Natural killer cell treated with Interleukin-12 subunit alpha and Interleukin-12 subunit beta and Interleukin-15 and Interleukin-18, amount 100 ng/mL, for 72 hours (primary cell): ENCODE measurements around the gene PAX2. TPM values are rescaled to one million over a fixed set of nuclear protein-coding genes. Genes with fewer than 3 reads are reported as not detected.
A peak's percentile ranks its signal among the peaks of the same experiment; 100 is the strongest.
"Not testable (repeated sequence)": the region's sequence is repeated elsewhere in the genome, so short reads cannot be mapped to it uniquely, and the experiment has no call there.

Experiments used
- ATAC-seq, 2 donors: fragments of 150-1000 bp; cut with Tn5 transposase in 1 of 2; sonication (Bioruptor Pico), chemical (Tn5 transposase) in 1 of 2; 2 replicates each; pipeline ENCODE4 v1.10.0; 2021
- DNase-seq: peaks from one replicate; pipeline ENCODE4 v3.0.0; 2022; ENCODE audit warnings: low spot score
- H3K27ac Mint-ChIP-seq, 2 donors: 1 replicate in 1 of 2; 2 replicates in 1 of 2; pipeline ENCODE4 v1.8.0; 2022; ENCODE audit warnings: mixed read lengths in 2 of 2, mild to moderate bottlenecking in 1 of 2, moderate library complexity in 1 of 2
- H3K27me3 Mint-ChIP-seq, 2 donors: 1 replicate in 1 of 2; 2 replicates in 1 of 2; pipeline ENCODE4 v1.8.0; 2022; ENCODE audit warnings: mixed read lengths in 2 of 2
- H3K36me3 Mint-ChIP-seq: one replicate; pipeline ENCODE4 v1.8.0; 2022; ENCODE audit warnings: mixed read lengths
- H3K4me1 Mint-ChIP-seq, 2 donors: 1 replicate in 1 of 2; 2 replicates in 1 of 2; pipeline ENCODE4 v1.8.0; 2022; ENCODE audit warnings: low read depth in 2 of 2, mixed read lengths in 2 of 2, mild to moderate bottlenecking in 1 of 2
- H3K4me3 Mint-ChIP-seq: one replicate; pipeline ENCODE4 v1.8.0; 2022; ENCODE audit warnings: mixed read lengths
- H3K9me3 Mint-ChIP-seq: 2 replicates; pipeline ENCODE4 v1.8.0; 2022; ENCODE audit warnings: mixed read lengths
- total RNA-seq, 2 donors: library from RNA; stranded (reverse); gene quantifications; one replicate each; pipeline ENCODE4 v1.2.3, GENCODE V29; 2022

The PAX2 gene
- total RNA-seq = not detected

DNA sequence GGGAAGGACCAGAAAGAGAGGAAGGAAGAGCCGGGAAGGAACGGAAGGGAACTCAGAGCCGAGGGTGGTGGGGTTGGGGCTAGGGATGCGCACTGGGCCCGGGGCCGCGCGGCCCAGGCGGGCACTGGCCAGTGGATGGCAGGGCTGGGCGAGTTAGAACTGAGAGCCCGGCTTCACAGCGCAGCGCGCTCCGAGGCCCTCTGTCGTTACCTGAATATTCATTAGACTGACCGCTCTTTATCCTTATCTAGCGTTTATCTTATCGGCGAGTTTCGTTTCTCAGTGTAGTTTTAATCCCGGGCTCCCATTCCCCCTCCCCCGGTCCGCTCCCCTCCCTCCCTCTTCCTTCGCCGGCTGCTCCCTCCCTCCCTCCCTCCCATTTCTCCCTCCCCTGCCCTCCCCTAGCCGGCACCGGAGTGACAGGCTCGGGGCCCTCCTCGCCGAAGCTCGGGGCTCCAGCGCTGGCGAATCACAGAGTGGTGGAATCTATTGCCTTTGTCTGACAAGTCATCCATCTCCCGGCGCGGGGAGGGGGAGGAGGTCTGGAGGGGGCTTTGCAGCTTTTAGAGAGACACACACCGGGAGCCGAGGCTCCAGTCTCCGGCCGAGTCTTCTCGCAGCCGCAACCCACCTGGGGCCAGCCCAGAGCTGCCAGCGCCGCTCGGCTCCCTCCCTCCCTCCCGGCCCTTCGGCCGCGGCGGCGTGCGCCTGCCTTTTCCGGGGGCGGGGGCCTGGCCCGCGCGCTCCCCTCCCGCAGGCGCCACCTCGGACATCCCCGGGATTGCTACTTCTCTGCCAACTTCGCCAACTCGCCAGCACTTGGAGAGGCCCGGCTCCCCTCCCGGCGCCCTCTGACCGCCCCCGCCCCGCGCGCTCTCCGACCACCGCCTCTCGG lies at the start of gene PAX2:
Gene PAX2, plus strand, starts transcription at position 596 of the 895 bp plus-strand sequence. CDS start 679 bp downstream, outside the sequence.
- Mint-ChIP-seq H3K27me3 (peaks cover 59 to 65% of the 10 kb centered on the region in 2 donors), H3K4me3 (peak within 1 kb of the TSS; percentile 32), H3K4me1 (peaks cover 14 to 15% of the 10 kb centered on the region in 2 donors), H3K27ac (no peak within 1 kb of the TSS), H3K9me3 (no peaks in the 10 kb centered on the region), H3K36me3 (peaks cover 5% of the 10 kb centered on the region)
- ATAC-seq (no peak), DNase-seq (no peak)

DNA sequence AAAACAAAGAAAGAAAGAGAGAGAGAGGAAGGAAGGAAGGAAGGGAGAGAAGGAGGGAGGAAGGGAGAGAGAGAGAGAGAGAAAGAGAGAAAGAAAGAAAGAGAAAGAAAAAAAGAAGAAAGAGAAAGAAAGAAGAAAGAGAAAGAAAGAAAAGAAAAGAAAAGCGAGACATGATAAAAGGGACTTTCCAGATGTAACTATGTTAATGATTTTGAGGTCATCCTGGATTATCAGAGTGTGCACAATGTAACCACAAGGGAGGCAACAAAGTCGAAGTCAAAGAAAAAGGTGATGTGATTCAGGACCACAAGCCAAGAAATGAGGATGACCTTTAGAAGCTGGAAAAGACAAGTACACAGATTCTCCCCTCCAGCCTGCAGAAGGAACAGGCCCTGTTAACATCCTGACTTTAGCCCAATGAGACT lies 48.9 kb upstream of the PAX2 start:
- DNase-seq (no peak), ATAC-seq (peak in 1 of 2 donors; percentile 67)
- H3K4me1 Mint-ChIP-seq = peaks cover 4 to 5% of the 10 kb centered on the region in 2 donors
- no peaks in the 10 kb centered on the region for H3K9me3 Mint-ChIP-seq
- H3K4me3 Mint-ChIP-seq = peak overlapping the region; percentile 2
- peaks cover 15 to 24% of the 10 kb centered on the region in 2 donors for H3K27me3 Mint-ChIP-seq
- no peak overlapping the region for H3K27ac Mint-ChIP-seq
- H3K36me3 Mint-ChIP-seq = no peaks in the 10 kb centered on the region

DNA sequence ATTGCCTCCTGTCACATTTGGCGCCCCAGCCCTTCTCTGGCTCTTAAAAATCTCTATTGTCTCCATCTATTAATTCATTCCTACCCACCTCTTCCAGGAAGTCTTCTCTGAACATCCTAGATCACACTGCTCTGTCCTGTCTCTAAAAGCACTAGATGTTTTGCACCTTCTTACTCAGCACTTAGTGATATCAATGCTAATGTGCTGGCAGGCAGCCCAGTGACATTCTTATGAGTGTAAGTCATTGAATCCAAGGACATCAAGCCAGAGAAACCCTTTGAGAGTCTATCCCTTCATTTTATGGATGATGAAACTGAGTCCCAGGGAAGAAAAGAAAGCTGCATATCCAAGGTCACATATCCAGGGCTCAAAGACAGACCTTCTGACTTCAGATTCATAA lies 48.3 kb upstream of the PAX2 start:
- ATAC-seq = peak in 1 of 2 donors; percentile 41
- H3K27ac Mint-ChIP-seq = no peak overlapping the region

DNA sequence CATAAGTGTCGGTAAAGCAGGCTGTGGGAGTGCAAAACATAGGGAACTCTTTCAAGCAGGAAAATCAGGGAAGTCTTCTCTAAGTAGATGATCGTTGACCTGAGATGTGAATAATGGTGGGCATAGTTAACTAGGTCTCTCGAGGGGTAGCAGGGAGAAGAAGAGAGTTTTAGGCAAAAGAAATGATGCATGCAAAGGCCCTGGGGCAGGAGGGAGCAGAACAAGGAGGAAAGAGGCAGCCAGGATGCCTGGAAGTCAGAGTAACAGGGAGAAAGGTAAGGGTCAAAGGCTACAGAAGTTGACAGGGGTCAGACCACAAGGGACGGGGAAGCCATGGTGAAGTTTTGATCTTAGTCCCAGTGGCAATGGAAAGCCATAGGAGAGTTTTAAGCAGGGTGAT lies 47.8 kb upstream of the PAX2 start:
- Mint-ChIP-seq H3K36me3 (no peaks in the 10 kb centered on the region), H3K27ac (no peak overlapping the region), H3K4me1 (peaks cover 4 to 5% of the 10 kb centered on the region in 2 donors), H3K27me3 (peaks cover 15 to 20% of the 10 kb centered on the region in 2 donors), H3K9me3 (no peaks in the 10 kb centered on the region), H3K4me3 (no peak overlapping the region)
- ATAC-seq = no peak
- DNase-seq = no peak

More for the DNA sequence above, 48.3 kb upstream of the PAX2 start:
- Mint-ChIP-seq H3K9me3 (no peaks in the 10 kb centered on the region), H3K4me1 (peaks cover 4 to 5% of the 10 kb centered on the region in 2 donors), H3K36me3 (no peaks in the 10 kb centered on the region), H3K4me3 (peak overlapping the region; percentile 7), H3K27me3 (peaks cover 15 to 23% of the 10 kb centered on the region in 2 donors)
- no peak for DNase-seq

DNA sequence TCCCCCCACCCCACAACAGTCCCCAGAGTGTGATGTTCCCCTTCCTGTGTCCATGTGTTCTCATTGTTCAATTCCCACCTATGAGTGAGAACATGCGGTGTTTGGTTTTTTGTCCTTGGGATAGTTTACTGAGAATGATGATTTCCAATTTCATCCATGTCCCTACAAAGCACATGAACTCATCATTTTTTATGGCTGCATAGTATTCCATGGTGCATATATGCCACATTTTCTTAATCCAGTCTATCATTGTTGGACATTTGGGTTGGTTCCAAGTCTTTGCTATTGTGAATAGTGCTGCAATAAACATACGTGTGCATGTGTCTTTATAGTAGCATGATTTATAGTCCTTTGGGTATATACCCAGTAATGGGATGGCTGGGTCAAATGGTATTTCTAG lies 43.7 kb upstream of the PAX2 start:
- H3K27me3 Mint-ChIP-seq = peaks cover 26 to 32% of the 10 kb centered on the region in 2 donors
- not testable (repeated sequence) for ATAC-seq, H3K4me3 Mint-ChIP-seq

DNA sequence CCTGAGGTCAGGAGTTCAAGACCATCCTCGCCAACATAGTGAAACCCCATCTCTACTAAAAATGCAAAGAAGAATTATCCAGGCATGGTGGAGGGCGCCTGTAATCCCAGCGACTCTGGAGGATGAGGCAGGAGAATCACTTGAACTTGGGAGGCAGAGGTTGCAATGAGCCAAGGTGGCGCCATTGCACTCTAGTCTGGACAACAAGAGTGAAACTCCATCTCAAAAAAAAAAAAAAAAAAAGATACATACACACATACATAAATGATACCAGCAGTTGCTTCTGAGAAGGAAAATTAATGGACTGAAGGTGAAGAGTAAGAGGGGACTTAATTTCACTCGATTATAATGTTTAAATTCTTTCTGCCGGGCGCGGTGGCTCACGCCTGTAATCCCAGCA lies 40.2 kb upstream of the PAX2 start:
- Mint-ChIP-seq H3K4me3 (no peak overlapping the region), H3K27me3 (peaks cover 29 to 43% of the 10 kb centered on the region in 2 donors), H3K9me3 (no peaks in the 10 kb centered on the region), H3K36me3 (no peaks in the 10 kb centered on the region), H3K4me1 (no peaks in the 10 kb centered on the region), H3K27ac (no peak overlapping the region)
- no peak for DNase-seq
- ATAC-seq = no peak

More for the DNA sequence above, 43.7 kb upstream of the PAX2 start:
- not testable (repeated sequence) for DNase-seq, H3K27ac Mint-ChIP-seq, H3K4me1 Mint-ChIP-seq, H3K9me3 Mint-ChIP-seq, H3K36me3 Mint-ChIP-seq

DNA sequence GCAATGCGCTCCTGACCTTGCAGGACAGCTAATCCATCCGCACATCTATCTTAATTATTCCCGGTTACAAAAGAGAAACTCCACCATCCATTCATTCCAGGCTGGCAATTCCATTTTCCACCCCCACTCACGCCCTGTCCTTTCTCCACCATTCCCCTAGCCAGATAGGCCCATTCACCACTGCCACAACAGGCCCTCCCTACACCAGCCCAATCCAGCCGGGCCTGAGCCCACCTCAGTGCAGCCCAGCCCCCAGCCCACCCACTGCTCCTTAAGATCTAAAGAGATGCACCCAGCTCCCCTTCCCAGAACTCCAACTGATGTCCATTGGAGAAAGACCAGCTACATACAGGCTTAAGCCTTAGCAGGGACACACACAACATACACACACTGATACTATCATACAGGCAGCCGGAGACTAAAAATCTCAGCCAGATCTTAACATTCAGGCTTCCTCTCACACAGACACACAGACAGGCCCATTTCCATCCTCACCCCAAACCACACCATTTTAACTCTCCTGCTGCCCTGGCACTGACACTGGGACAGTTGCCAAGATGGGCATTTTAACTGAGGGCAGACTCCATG lies 38.0 kb upstream of the PAX2 start:
- H3K27me3 Mint-ChIP-seq = peaks cover 43 to 61% of the 10 kb centered on the region in 2 donors
- no peak overlapping the region for H3K4me3 Mint-ChIP-seq
- DNase-seq (no peak), ATAC-seq (peak in 1 of 2 donors; percentile 57)
- H3K9me3 Mint-ChIP-seq = no peaks in the 10 kb centered on the region
- H3K4me1 Mint-ChIP-seq = no peaks in the 10 kb centered on the region
- no peak overlapping the region for H3K27ac Mint-ChIP-seq
- no peaks in the 10 kb centered on the region for H3K36me3 Mint-ChIP-seq

DNA sequence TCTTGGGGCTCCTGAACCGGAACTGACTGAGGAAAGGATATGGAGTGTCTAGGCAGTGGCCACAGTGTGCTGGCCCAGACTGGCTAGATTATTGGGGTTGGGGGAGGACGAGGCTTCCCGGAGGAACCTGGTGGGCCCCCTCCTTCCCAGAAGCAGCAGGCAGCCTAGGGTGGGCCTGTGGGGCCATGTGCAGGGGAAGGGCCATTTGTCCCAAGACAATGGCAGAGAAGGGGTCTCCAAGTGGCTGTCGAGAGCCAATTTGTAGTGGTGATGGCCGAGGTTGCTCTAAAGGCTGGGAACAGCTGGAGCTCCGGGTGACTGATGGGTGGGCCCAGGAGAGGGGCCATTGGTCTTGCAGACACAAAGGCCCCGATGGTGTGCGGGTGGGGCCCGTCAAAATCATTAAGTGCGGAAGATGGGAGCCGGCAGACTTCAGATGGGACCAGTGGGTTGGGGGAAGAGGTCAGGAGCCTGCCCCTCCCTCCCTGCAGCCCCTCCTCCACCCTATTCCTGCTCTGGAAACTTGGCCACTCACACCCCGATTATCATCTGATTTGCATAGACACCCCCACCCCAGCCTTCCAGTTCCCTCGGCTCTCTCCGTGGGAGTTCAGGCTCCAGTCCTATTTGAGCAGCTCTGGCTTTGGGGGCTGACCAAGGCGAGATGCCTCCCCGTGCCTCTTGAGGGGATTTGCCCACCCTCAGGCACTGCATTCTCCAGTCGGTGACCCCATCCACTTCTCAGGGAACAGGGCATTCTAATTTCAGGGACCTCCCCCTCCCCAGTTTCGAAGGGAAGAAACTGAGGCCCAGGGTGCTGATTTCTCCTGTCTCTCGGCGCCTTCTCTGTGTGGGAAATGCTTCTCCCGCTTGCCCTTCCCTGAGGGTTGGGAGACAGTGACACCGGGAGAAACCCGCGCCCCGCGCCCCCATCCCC lies 36.0 kb upstream of the PAX2 start:
- Mint-ChIP-seq H3K9me3 (no peaks in the 10 kb centered on the region), H3K27ac (no peak overlapping the region), H3K36me3 (no peaks in the 10 kb centered on the region), H3K4me3 (no peak overlapping the region), H3K4me1 (no peaks in the 10 kb centered on the region), H3K27me3 (peaks cover 53 to 70% of the 10 kb centered on the region in 2 donors)
- ATAC-seq (no peak), DNase-seq (no peak)

DNA sequence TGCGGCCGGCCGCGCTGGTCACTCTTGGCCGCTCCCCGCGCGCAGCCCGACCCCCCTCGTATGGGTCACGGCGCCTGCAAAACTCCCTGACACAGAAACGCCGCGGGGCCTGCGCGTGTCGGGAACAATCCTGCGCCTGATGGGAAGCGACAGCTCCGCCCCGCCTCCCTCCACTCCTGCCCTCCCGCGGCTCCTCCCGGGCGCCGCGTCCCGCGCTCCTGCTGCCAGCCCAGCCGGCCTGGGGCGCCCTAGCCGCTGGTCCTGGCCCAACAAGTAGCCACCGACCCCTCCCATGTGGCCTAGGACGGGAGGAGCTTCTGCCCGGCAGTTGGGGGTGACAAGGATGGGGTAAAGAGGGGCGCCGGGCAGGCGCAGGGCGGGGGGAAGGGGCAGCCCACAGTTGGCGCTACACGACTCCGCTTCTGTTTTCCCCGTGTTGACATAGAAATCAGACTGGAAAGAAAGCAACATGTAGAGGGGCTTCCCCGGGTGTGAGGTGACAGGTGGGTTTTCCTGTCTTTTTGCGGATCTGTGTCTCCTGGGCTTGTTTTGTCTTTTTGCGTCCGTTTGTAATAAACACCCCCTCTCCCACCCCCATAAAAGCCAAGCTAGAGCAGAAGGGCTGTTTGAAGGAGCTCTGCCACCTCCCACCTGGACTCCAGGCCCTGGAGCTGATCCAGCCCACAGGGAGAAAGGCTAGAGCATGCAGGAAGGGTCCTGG lies 35.1 kb upstream of the PAX2 start:
- Mint-ChIP-seq H3K36me3 (peaks cover 4% of the 10 kb centered on the region), H3K4me1 (peaks cover 3 to 4% of the 10 kb centered on the region in 2 donors), H3K27me3 (peaks cover 62 to 76% of the 10 kb centered on the region in 2 donors), H3K27ac (no peak overlapping the region), H3K4me3 (no peak overlapping the region), H3K9me3 (no peaks in the 10 kb centered on the region)
- no peak for ATAC-seq
- DNase-seq = no peak

DNA sequence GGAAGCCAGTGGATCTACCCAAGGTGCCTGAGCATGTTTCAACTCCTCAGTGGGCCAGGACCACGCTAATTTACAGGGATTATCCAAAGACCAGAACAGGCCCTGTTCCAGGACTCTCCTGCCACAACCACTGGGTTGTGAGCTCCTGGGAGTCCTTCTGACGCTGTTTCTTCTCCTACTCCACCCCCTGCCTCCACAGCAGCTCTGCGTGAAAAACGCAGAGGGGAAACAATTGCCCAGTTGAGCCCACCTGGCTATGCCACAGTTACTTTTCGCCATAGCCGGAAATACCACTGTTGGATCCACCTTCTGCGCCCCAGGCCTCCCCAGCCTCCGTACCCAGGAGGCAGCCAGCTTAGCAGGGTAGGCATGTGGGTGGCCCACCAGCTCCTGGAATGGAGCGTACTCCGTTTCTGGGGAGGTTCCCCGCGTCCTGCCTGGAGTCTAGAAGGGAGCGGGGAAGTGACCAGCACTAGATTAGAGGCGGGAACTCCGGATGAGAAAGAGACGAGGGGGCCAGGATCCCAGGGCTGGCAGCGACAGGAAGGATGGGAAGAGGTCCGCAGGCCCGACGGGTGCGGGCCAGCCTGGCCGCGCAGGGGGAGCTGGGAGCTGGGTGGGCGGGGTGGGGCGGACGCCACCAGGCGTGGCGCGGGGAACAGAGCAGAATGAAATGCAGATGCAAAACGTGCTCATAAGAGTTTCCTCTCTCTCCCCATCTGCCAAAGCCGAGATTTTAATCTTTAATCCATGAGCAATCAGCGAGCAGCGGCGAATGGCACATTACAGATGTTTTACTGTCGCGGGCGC lies 32.1 kb upstream of the PAX2 start:
- DNase-seq = no peak
- Mint-ChIP-seq H3K36me3 (peaks cover 6% of the 10 kb centered on the region), H3K27ac (no peak overlapping the region), H3K4me3 (no peak overlapping the region), H3K4me1 (peaks cover 6 to 9% of the 10 kb centered on the region in 2 donors), H3K27me3 (peaks cover 59 to 81% of the 10 kb centered on the region in 2 donors), H3K9me3 (no peaks in the 10 kb centered on the region)
- no peak for ATAC-seq

DNA sequence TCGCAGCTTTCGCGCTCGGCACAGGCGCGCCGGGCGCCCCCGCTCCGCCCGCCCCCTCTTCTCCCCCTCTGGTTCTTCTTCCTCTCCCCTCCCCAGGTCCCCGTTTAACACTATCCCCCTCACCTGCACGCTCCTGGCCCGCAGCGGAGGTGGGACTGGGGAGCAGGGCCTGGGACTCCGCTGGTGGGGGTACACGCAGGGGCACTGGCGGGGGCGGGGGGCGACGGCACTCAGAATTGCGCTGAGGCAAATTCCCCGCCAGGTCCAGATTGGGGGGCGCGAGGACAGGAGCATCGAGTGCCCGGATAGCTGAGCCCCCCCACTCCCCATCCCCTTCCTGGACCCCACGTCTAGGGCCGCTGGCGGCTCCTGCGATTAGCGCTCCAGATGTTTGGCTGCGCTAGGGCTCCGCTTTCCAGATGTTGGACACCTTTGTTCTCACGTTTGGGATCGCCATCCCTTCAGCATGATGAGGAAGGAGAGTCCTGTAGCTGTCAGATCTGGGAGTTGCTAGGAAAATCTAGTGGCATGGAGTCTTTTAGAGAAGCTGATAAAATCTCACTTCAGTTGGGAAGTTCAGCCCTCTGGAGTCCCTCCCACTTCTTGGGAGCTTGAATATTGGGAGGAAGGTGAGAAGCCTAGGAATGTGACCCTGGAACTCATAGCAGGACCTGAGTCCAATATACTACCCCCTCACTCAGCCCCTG lies 31.4 kb upstream of the PAX2 start:
- Mint-ChIP-seq H3K36me3 (peaks cover 6% of the 10 kb centered on the region), H3K27me3 (peaks cover 59 to 83% of the 10 kb centered on the region in 2 donors), H3K9me3 (no peaks in the 10 kb centered on the region)

DNA sequence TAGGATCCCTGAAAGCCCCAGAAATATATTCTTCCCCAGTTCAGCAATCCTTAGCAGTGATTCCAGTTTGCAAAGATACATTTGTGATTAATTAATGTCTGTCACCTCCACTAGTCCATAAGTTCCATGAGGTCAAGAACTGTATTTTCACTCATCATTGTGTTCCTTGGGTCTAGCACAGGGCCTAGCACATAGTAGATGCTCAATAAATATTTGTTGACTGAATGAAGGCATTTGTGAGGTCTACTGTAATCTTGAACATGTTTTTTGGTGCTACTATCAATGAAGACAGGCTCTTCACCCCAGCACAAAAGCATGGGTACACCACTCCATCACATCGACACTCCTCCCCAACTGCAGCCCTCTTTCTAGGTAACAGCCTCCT lies 30.8 kb upstream of the PAX2 start:
- no peak overlapping the region for H3K27ac Mint-ChIP-seq
- peaks cover 6% of the 10 kb centered on the region for H3K36me3 Mint-ChIP-seq
- ATAC-seq (no peak), DNase-seq (no peak)
- H3K4me3 Mint-ChIP-seq = no peak overlapping the region
- no peaks in the 10 kb centered on the region for H3K9me3 Mint-ChIP-seq
- H3K27me3 Mint-ChIP-seq = peaks cover 61 to 83% of the 10 kb centered on the region in 2 donors
- H3K4me1 Mint-ChIP-seq = peaks cover 6 to 9% of the 10 kb centered on the region in 2 donors

More for the DNA sequence above, 31.4 kb upstream of the PAX2 start:
- Mint-ChIP-seq H3K27ac (no peak overlapping the region), H3K4me1 (peaks cover 6 to 9% of the 10 kb centered on the region in 2 donors), H3K4me3 (no peak overlapping the region)
- DNase-seq (no peak), ATAC-seq (no peak)
